HL-60/S4 treated with phorbol 12-myristate 13-acetate at 8.2 ng/mL for 4 days and 3 days (cell line): ENCODE measurements around the gene WNK2.

Source experiments
- in situ Hi-C: fragments of 300-500 bp; cut with MboI; formaldehyde crosslinking; loops from 2 replicates; pipeline ENCODE4 v1.15.0; 2022; ENCODE audit warnings: low sequenced_read_pairs

WNK2 gene

DNA sequence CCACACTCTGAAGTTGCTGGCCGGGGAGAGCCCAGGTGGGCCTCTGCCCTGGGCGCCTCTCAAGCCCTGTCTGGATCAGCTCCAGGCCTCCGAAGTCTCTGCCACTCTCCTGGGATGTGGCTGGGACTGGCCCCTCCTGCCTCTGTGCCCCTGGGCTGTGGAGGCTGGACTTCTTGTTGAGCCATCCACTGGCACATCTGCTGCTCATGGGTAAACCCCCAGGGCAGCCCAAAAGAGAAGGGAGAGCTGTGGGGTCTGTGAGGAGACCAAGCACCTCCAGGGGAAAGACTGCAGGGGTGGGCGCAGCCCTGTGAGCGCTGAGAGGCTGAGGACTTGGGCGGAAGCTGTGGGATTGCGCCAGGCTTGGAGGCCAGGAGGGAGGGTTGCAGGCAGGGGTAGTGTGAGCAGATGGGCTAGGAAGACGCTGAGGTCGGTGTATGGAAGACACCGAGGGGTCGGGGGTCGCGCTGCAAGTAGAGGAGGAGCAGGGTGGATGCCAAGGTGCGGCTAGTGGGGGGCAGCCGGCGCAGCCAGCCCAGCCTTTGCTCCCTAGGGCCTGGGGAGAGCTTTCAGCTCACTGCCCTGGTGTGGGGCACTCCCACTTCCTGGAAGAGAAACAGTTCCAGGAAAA is 118.1 kb downstream of the WNK2 start:
- in situ Hi-C loops = loop anchor here (25.0 kb wide), 1 partner anchor 340 kb away; no protein-coding TSS in a partner anchor

DNA sequence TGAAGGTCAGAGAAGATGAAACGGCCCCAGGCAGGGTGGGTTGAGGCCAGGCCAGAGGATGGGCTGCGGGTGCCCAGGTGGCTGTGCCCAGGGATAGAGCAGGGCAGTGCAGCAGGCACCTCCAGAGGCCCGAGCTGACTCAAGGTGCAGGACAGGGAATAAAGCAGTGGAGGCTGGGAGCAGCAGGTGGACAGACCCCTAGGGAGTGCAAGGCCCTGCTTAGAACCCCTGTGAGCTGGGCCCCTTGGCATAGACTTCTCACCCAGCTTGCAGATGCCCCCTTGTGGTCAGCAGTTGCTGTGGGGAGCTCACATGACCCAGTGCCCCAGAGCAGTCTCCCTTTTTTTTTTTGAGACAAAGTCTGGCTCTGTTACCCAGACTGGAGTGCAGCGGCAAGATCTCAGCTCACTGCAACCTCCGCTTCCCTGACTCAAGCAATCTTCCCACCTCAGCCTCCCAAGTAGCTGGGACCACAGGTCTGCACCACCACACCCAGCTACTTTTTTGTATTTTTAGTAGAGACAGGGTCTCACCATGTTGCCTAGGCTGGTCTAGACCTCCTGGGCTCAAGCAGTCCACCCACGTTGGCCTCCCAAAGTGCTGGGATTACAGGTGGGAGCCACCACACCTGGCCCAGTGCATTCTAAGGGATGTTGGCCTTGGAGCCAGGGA is 118.8 kb downstream of the WNK2 start:
- in situ Hi-C loops = loop anchor here (25.0 kb wide), 1 partner anchor 340 kb away; no protein-coding TSS in a partner anchor

DNA sequence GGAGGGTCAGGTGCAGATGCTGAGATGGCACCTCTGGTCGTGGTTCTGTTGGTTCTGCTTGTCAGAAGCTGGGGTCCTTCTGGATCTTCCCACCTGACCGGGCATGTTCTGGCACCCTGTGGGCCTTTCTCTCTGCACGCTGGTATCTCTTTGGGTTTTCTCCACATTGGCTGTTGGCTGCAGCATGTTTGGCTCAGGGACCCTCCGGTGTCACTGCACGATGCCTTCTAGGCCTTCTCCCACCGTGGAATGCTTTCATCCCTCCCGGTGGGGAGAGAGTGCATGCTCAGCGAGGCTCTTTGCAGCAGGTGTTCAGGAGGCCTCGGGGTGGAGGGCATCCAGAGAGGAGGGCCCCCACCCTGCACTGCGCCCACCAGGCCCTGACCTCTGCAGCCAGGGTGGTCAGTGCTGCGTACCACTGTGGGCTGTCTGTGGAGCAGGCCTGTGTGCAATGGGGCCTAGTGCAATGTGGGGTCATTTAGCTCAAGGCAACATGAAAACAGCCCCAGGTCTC is 119.4 kb downstream of the WNK2 start:
- in situ Hi-C loops = loop anchor here (25.0 kb wide), 1 partner anchor 341 kb away; no protein-coding TSS in a partner anchor

- in situ Hi-C loops = loop anchor here (25.0 kb wide), 1 partner anchor 342 kb away; no protein-coding TSS in a partner anchor
Observed at GRCh38 chr9:93303806-93304573, 120.1 kb downstream of the WNK2 start.

GRCh38 chr9:93304574-93305496 is 120.9 kb downstream of the WNK2 start:
- in situ Hi-C loops = loop anchor here (25.0 kb wide), 1 partner anchor 343 kb away; no protein-coding TSS in a partner anchor

- in situ Hi-C loops = loop anchor here (25.0 kb wide), 1 partner anchor 343 kb away; no protein-coding TSS in a partner anchor
Observed at GRCh38 chr9:93305497-93306020, 121.6 kb downstream of the WNK2 start.

- in situ Hi-C loops = loop anchor here (25.0 kb wide), 1 partner anchor 344 kb away; no protein-coding TSS in a partner anchor
Observed at GRCh38 chr9:93306081-93306480, 122.1 kb downstream of the WNK2 start.

DNA sequence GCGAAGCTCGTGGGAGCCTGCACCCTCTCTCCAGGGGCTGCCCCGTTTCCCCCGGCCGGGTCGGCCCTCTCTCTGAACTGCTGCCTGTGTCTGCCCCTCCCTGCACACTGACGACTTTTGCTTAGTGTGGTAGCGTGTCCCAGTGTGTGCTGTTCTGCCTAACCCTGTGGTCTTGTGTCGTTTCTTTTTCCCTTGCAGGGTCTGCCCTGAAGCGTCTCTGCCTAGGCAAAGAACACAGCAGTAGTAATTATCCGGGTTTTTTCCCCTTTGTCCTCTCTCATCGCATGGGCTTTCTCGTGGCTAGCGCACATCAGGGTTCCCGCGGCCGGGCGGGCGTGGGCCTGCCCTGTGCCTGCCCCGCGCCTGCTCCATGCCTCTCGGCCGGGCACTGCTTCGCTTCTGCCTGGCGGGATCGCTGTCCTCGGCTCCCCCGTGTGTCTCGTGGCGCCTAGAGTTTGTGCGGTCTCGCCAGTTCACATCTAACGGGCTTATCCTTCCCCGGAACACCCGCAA is 122.7 kb downstream of the WNK2 start:
- in situ Hi-C loops = loop anchor here (25.0 kb wide), 1 partner anchor 344 kb away; no protein-coding TSS in a partner anchor

DNA sequence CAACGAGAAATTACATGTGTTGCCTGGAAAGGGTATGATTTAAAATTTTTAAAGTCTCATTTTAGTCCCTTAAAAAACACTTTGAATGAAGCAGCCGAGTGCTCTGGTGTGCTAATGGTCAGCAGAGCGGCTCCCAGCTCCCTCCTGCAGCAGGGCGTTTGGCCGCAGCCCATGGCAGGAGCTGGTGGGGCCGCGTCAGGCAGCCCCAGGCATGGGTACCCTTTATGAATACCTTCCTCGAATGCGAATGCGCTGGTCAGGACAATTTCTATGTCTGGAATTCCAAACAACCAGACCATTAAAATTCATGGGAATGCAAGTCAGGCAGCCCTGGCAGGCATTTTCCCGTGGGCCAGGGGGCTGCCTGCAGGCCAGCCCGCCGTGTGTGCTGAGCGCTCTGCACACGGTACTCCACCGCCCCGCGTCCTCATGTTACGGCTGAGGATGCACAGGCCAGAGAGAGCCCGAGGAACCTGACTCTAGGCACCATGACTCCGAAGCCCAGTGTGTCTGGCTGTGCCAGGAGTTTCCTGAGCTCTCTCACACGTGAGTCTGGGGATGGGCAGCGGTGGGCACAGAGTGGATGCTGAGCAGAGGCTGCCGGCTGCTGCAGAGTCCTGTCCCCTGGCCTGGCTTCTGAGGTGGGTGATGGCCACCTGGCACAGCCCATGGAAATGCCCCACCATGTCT is 123.7 kb downstream of the WNK2 start:
- in situ Hi-C loops = loop anchor here (25.0 kb wide), 1 partner anchor 345 kb away; no protein-coding TSS in a partner anchor

GRCh38 chr9:93308158-93308602 is 124.2 kb downstream of the WNK2 start:
- in situ Hi-C loops = loop anchor here (25.0 kb wide), 1 partner anchor 346 kb away; no protein-coding TSS in a partner anchor

DNA sequence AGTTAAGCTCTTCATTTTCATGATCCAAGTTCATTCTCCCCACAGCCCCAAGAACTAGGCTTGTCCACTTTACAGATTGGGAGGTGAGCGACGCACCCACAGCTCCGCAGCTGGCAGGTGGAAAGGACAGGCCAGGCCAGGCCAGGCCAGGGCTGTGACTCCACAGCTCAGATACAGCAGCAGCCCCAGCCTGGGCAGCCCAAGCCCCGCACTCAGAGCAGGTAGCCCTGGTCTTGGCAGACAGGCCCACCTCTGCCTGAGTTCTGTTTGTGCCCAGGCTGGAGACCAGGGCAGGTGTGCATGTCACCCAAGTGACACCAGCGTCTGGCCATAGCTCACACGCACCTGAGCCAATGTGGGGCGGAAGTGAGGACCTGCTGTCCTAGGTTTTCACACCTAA is 124.7 kb downstream of the WNK2 start:
- in situ Hi-C loops = loop anchor here (25.0 kb wide), 1 partner anchor 346 kb away; no protein-coding TSS in a partner anchor

GRCh38 chr9:93309889-93310425 is 126.0 kb downstream of the WNK2 start:
- in situ Hi-C loops = loop anchor here (25.0 kb wide), 1 partner anchor 348 kb away; no protein-coding TSS in a partner anchor

DNA sequence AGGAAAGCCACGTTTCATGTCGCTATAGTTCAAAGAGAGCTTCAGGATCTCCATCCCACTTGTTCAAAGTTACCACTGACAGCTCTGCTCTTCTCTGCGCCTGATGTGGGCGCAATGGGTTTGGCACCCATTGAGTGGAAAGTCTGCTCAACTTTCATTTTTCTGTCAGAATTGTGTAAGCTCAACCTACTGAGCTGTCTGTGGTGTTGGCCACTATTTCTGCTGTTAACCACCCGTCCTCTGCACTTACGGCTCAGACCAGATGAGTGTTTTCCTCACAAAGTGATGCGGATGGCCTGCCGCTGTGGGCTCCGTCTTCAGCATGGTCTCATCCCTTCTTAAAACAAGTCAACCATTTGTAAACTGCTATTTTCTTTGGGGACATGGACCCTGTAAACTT is 131.2 kb downstream of the WNK2 start:
- in situ Hi-C loops = loop anchor here (25.0 kb wide), 1 partner anchor 353 kb away; no protein-coding TSS in a partner anchor

- in situ Hi-C loops = loop anchor here (25.0 kb wide), 1 partner anchor 354 kb away; no protein-coding TSS in a partner anchor
Observed at GRCh38 chr9:93315960-93316359, 132.0 kb downstream of the WNK2 start.

- in situ Hi-C loops = loop anchor here (25.0 kb wide), 1 partner anchor 355 kb away; no protein-coding TSS in a partner anchor
Observed at GRCh38 chr9:93316726-93317494, 133.0 kb downstream of the WNK2 start.

- in situ Hi-C loops = loop anchor here (25.0 kb wide), 1 partner anchor 355 kb away; no protein-coding TSS in a partner anchor
Observed at GRCh38 chr9:93317495-93318094, 133.7 kb downstream of the WNK2 start.

DNA sequence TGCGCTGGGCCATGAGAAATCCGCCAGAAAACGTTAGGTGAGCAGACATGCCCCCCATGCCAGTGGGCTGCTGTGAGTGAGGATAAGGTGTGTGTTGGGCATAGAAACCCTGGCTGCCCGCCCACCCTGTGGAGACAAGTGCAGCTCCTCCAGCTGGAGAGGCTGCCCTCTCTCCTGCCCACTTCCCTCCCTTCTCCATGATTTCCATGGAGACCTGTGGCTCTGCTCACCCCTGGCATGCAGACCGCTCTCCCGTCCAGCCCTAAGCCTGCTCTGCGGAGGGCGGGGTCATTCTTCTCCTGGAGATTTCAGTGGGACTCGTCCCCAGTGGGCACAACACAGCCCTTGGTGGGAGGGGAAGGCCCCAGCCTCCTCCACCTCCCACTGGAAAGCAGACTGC is 134.5 kb downstream of the WNK2 start:
- in situ Hi-C loops = loop anchor here (25.0 kb wide), 1 partner anchor 356 kb away; no protein-coding TSS in a partner anchor
